ENCODE data around the gene LPP. TPM values are rescaled to one million over a fixed set of nuclear protein-coding genes. Genes with fewer than 3 reads are reported as not detected.

Gene LPP
- total and polyA plus RNA-seq, 2 of the 4 experiments (the other 2 are of a cell fraction), result 16.0 to 130 TPM

- ATAC-seq (ENCODE audit: low read depth), result no peak
- dilution Hi-C loops (cut with HindIII; ENCODE audit: low sequenced_read_pairs, unreplicated experiment) (no loop called here), in situ Hi-C loops (cut with MboI; ENCODE audit: low sequenced_read_pairs) (loop anchor here (10.0 kb wide), 1 partner anchor 787 kb away; no protein-coding TSS in a partner anchor), intact Hi-C loops (cut with micrococcal nuclease) (no loop called here)
- Histone ChIP-seq H2BK20ac (ENCODE audit: low read depth, low read length) (no peak overlapping the region), H4K91ac (ENCODE audit: insufficient read depth, low read depth, low read length) (no peak overlapping the region), H3K4me1 (ENCODE audit: control insufficient read depth, insufficient read depth, low read length) (peaks cover 10% of the 10 kb centered on the region), H4K20me1 (ENCODE audit: insufficient read depth, low read length) (peaks cover 84% of the 10 kb centered on the region), H3K27me3 (ENCODE audit: control insufficient read depth, insufficient read depth, low read length) (no peaks in the 10 kb centered on the region), H2AFZ (replicated peaks; ENCODE audit: low read length, poor library complexity) (no peak overlapping the region), H3K9me1 (ENCODE audit: insufficient read depth, low read length) (peaks cover 18% of the 10 kb centered on the region), H4K8ac (ENCODE audit: low read depth in 2 of 2, low read length in 2 of 2) (no peak overlapping the region), H3K79me1 (ENCODE audit: low read depth in 1 of 2, low read length in 2 of 2) (peaks cover 21 to 80% of the 10 kb centered on the region in 2 experiments; a peak in 3 of 4 replicates), H3K9ac (ENCODE audit: low read depth, low read length) (no peak overlapping the region), H2AK5ac (ENCODE audit: low read depth, low read length) (no peak overlapping the region), H3K23ac (ENCODE audit: low read depth, low read length) (no peak overlapping the region), H3K27ac (ENCODE audit: insufficient read depth, low read length) (no peak overlapping the region), H2AK9ac (replicated peaks; ENCODE audit: low read depth, low read length, poor library complexity) (no peak overlapping the region), H3K4me2 (ENCODE audit: low read depth, low read length) (no peak overlapping the region), H3K14ac (replicated peaks; ENCODE audit: low read depth, low read length) (no peak overlapping the region), H3K18ac (ENCODE audit: low read depth, low read length) (no peak overlapping the region), H3K4ac (ENCODE audit: low read depth, low read length) (no peak overlapping the region), H2BK15ac (ENCODE audit: low read depth, low read length) (no peak overlapping the region), H3K56ac (ENCODE audit: extremely low read depth, insufficient read depth, low read length) (no peak overlapping the region), H4K5ac (ENCODE audit: low read depth, low read length) (no peak overlapping the region), H3K9me3 (ENCODE audit: control insufficient read depth, insufficient read depth, low read length) (no peaks in the 10 kb centered on the region), H2BK5ac (ENCODE audit: low read depth, low read length, poor library complexity, severe bottlenecking) (no peak overlapping the region), H3K4me3 (ENCODE audit: insufficient read depth, low read depth, low read length) (no peak overlapping the region), H2BK120ac (ENCODE audit: low read depth, low read length) (no peak overlapping the region), H3K36me3 (ENCODE audit: control insufficient read depth, insufficient read depth, low read length) (peaks cover 3% of the 10 kb centered on the region)
- WGBS, 2 experiments (ENCODE audit: extremely low coverage in 2 of 2, insufficient read length in 1 of 2), result no CpG with 5 or more reads among the region's 3 CpGs
- no peak for DNase-seq
- TF ChIP-seq MAZ (IDR thresholded peaks at IDR 0.05; ENCODE audit: borderline replicate concordance, low read depth, low read length) (no peak), SMC3 (IDR thresholded peaks at IDR 0.05; ENCODE audit: low read depth, low read length) (no peak), CTCF (conservative IDR thresholded peaks at IDR 0.05; ENCODE audit: low read depth, low read length) (no peak), MXI1 (IDR thresholded peaks at IDR 0.05; ENCODE audit: borderline replicate concordance, low read depth, low read length) (no peak), USF2 (IDR thresholded peaks at IDR 0.05; ENCODE audit: low read depth, low read length) (no peak)
- BruUV-seq (replicated peaks), result no TSS peak
- ChIA-PET POLR2A (ENCODE audit: unreplicated experiment) (no interaction called here), CTCF (no interaction called here)
Measured at GRCh38 chr3:188168186-188168585, 14.2 kb downstream of the LPP start.
